GM21825 (cell line): ENCODE measurements around the gene PCBP3.
"Not testable (repeated sequence)": the region's sequence is repeated elsewhere in the genome, so short reads cannot be mapped to it uniquely, and the experiment has no call there.

Experiments
- ATAC-seq: cut with Tn5 transposase; IDR thresholded peaks from one replicate; pipeline ENCODE4 v1.9.1; 2021; ENCODE audit warnings: mild to moderate bottlenecking, moderate library complexity; ENCODE audit not compliant: unreplicated experiment

PCBP3 gene

DNA sequence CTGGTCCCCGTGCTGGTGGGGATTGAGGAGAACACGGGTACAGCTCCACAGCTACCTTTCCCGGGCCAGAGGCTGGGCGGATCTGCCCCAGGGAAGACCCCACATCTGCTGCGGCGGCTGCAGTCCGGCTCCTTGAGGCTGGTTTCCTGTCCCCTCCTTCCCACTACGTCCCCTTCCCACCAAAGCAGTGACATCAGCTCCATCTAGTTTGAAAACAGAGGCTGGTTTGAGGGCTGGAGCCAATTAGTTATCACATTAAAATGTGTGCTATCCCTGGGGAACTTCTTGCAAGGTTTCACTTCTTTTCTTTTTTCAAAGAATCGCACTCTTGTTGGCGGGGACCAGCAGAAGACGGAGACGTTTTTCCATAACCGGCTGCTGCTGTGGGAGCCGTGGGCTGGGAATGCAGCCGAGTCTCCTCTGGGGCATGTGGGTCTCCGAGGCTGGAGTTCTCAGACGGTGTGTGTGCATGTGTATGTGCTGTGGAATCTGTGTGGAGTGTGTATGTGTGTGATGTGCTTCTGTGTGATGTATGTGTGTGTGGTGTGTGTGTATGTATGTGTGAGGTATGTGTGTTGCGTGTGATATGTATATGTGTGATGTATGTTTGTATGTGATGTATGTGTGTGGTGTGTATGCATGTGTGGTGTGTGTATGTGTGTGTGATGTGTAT lies 8.9 kb upstream of the PCBP3 start:
- no peak for ATAC-seq

- ATAC-seq: no peak
Observed at GRCh38 chr21:45635271-45636151, 8.0 kb upstream of the PCBP3 start.

DNA sequence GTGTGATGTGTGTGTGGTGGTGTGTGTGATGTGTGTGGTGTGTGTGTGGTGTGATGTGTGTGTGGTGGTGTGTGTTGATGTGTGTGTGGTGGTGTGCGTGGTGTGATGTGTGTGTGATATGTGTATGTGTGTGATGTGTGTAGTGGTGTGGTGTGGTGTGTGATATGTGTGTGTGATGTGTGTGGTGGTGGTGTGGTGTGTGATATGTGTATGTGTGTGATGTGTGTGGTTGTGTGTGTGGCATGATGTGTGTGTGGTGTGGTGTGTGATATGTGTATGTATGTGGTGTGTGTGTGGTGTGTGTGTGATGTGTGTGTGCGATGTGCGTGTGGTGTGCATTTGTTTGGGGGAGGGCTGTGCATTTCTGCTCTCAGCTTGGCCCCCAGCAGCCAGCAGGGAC lies 7.1 kb upstream of the PCBP3 start:
- no peak for ATAC-seq

DNA sequence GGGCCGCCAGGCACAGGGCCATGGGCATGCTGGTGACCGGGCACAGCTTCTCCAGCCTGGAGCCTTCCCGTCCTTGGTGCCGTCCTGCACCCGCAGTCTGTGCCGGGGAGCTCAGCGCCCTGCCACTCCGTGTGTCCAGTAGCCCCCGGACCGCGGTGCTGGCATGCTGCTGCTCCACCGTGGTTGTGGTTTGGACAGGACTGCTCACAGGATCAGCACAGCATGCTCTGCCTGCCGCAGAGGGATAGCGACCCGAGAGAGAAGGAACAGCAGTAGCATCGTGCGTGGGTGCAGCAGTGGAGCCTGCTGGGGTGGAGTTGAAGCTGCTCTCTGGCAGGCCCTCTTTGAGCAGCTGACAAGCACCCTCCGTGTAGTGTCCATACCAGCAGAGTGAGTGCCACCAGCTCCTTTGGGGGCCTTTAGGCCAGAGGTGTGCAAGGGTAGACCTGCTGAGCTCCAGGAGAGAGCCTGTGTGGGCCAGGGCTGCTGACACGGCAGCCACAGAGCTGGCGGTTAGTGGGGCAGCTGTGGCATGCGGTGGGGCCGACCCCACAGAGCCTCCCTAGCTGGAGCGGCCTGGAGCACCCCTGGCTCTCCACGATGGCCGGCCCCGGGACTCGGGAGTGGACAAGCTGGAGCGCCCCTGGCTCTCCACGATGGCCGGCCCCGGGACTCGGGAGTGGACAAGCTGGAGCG lies 6.4 kb upstream of the PCBP3 start:
- ATAC-seq: no peak

DNA sequence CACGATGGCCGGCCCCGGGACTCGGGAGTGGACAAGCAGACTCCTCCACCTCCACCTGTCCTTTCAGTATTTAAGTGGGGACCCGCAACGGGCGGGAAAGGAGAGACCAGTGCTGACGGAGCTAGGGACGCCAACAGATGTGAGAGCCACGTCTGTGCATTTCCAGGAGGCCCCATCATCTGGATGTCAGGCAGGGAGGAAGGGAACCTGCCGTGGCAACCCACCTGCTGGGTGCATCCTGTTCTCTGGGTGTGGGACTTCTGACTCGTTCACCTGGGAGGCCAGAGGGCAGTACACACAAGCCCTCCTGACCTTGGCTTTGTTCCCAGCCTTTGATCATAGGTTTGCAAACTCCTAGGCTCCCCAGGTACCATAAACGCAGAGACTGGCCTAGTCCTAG lies 5.6 kb upstream of the PCBP3 start:
- ATAC-seq: no peak

DNA sequence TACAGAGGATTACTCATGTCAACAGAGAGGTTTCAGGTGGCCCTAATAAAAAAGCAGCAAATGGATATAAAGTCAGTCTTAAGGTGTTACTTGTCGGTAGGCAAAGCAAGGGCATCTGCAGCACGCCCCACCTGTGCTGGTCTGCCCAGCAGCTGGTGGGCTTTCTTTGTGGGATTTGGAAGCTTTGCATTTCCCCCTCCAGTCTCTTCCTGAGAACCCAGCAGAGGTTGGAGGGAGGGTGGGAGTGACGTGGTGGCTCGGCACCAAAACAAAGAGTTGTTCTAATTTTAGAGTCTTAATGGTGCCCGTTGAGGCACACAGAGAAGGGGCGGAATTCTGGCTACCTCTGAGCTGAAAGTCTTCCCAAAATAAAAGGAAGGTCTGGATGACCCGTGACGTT lies 4.8 kb upstream of the PCBP3 start:
- no peak for ATAC-seq

DNA sequence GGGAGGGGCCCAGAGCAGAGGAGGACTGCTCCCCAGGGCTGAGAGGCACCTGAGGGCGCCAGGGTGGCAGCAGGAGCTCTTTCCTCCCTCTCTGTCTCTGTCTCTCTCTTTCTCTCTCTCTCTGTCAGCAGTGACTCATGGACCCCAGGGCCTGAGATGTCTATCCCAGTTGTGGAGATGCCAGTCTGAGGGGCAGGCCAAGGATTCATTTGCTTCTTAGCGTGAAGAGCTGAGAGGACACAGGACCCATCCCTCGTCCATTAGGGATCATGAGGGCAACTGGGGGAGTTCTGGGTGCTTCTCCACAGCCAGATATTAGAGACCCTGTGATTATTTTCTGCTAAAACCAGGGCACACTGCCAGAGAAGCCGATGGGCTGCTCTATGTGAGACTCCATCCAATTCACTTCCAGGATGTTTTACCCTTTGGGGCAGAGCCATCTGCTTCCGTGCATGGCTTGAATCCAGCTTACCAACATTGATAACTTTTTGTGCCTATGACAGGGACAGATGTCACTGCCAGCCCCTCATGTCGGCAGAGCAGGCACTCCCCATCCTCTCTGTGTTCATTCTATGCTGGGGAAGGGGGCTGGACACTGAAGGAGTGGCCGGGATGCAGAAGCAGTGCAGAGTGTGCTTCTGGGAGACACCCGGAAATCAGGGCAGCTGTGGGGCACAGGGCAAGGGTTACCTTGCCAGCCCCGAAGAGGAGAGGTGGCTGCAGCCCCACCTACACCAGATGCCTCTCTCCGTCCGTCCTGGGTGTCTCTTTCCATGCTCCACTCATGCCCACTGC lies 4.1 kb upstream of the PCBP3 start:
- no peak for ATAC-seq

- no peak for ATAC-seq
Observed at GRCh38 chr21:45640001-45640887, 3.3 kb upstream of the PCBP3 start.

DNA sequence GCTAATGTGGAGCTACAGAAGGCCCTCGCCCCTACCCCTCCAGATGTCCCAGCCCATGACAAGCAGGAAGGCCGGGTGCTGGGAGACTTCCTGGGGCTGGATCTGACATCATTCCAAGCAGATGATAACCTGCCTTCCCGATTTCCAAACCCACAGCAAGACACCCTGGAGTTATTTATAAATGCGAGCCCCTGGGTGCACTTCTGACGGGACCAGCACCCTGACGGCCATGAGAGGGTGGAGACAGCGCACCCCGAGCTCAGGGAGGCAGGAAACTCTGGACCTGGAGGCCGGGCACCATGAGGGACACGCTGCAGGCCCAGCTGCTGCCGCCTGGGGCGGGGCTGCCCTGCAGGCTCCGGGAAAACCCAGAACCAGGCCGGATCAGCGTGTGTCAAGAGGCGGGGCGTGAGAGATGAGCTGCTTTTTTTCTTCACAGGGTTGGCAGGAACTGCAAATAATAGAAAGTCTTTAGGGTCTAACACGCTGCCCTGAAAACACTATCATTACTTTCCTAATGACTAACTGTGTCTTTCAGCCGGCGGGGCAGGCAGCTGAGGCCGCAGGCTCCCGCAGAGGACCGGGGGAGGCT lies 2.5 kb upstream of the PCBP3 start:
- ATAC-seq: no peak

GRCh38 chr21:45641480-45642035 lies 2.0 kb upstream of the PCBP3 start:
- no peak for ATAC-seq

GRCh38 chr21:45642122-45642813 lies 1.3 kb upstream of the PCBP3 start:
- ATAC-seq: peak; percentile 2

- no peak for ATAC-seq
Observed at GRCh38 chr21:45644041-45644906, 749 bp downstream of the PCBP3 start.

DNA sequence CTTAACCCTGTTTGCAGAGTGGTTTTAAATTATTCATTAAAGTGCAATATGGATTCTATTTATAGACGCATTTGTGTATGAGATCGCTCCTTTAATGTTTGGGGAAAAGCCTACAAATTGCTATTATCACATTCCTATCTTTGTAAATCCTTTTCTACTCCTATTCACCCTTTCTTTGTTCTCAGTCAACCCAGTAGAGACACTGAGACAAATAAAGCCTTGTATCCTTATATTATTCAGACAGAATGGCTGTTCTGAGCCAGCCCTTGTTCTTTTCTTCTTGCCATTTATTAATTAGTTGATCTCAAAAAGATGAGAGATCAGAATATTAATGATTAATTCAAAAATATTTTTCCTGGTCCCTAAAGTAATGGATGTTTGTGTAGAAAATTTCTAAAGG lies 8.4 kb downstream of the PCBP3 start:
- ATAC-seq: no peak

GRCh38 chr21:45655124-45655523 lies 11.6 kb downstream of the PCBP3 start:
- no peak for ATAC-seq

GRCh38 chr21:45656114-45656513 lies 12.6 kb downstream of the PCBP3 start:
- ATAC-seq: not testable (repeated sequence)

GRCh38 chr21:45661913-45662622 lies 18.5 kb downstream of the PCBP3 start:
- ATAC-seq: not testable (repeated sequence)

DNA sequence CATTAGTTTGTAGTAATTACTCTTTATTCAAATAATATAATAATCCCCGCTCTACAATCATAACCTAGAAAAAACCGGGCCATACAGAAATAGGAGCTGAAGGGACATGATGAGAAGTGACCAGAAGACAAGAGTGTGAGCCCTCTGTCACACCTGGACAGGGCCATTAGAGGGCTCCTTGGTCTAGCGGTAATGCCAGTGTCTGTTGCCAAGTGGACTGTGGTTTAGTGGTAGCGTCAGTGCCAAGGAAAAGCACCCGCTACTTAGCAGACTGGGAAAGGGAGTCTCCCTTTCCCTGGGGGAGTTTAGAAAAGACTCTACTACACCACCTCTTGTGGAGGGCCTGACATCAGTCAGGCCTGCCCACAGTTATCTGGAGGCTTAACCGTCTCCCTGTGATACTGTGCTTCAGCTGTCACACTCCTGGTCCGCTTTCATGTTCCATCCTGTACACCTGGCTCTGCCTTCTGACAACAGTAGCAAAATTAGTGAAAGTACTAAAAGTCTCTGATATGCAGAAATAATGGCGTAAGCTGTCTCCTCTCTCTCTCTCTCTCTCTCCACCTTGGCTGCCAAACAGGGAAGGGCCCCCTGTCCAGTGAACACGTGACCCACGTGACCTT lies 19.2 kb downstream of the PCBP3 start:
- ATAC-seq: not testable (repeated sequence)
